ENCODE results near the gene RAD51B. TPM values are rescaled to one million over a fixed set of nuclear protein-coding genes. Genes with fewer than 3 reads are reported as not detected.
A peak's percentile ranks its signal among the peaks of the same experiment; 100 is the strongest.

RAD51B gene
- total RNA-seq, 6 experiments from 2014 or later: 2.7 to 5.8 (median 4.3) TPM

- H3K9me3 ChIP-seq: no peaks in the 10 kb centered on the region
- no peaks in the 10 kb centered on the region for H3K27me3 ChIP-seq
- H3K4me1 ChIP-seq: no peaks in the 10 kb centered on the region
- no peak overlapping the region for H3K27ac ChIP-seq
- H3K4me3 ChIP-seq: no peak overlapping the region
- no CpG with 5 or more reads among the region's 8 CpGs for WGBS (ENCODE audit: insufficient coverage, low coverage, low lambda C conversion rate, missing lambda C conversion rate)
- ATAC-seq (no peak), DNase-seq (peak in 1 of 3 donors; percentile 45)
- intact Hi-C loops (cut with DNase I): no loop called here
- H3K36me3 ChIP-seq: no peaks in the 10 kb centered on the region
- no peak for TF ChIP-seq POLR2A (IDR thresholded peaks at IDR 0.05)
- no peak for TF ChIP-seq CTCF (IDR thresholded peaks at IDR 0.05)
Observed at GRCh38 chr14:68658029-68658509, 838.5 kb downstream of the RAD51B start.

GRCh38 chr14:68658943-68659931, 839.7 kb downstream of the RAD51B start:
- intact Hi-C loops (cut with DNase I): no loop called here

GRCh38 chr14:68660495-68660894, 840.9 kb downstream of the RAD51B start:
- TF ChIP-seq CTCF (IDR thresholded peaks at IDR 0.05) (no peak), POLR2A (IDR thresholded peaks at IDR 0.05) (no peak)
- ATAC-seq (no peak), DNase-seq (peak in 1 of 3 donors; percentile 28)
- Histone ChIP-seq H3K4me3 (no peak overlapping the region), H3K4me1 (peaks cover 0 to 18% (median 4%) of the 10 kb centered on the region in 4 donors), H3K9me3 (no peaks in the 10 kb centered on the region), H3K27me3 (no peaks in the 10 kb centered on the region), H3K36me3 (no peaks in the 10 kb centered on the region), H3K27ac (no peak overlapping the region)
- intact Hi-C loops (cut with DNase I): no loop called here
- 78% methylated on average over 3 of the region's 6 CpGs for WGBS (ENCODE audit: insufficient coverage, low coverage, low lambda C conversion rate, missing lambda C conversion rate)

More at GRCh38 chr14:68658943-68659931, 839.7 kb downstream of the RAD51B start:
- H3K27ac ChIP-seq: peak overlapping the region in 1 of 3 donors; percentile 24
- ATAC-seq (peak; percentile 5 to 17 (median 11)), DNase-seq (peak in 1 of 3 donors; percentile 47)
- WGBS (ENCODE audit: insufficient coverage, low coverage, low lambda C conversion rate, missing lambda C conversion rate): 63% methylated on average over 7 of the region's 20 CpGs
- no peaks in the 10 kb centered on the region for H3K9me3 ChIP-seq
- no peak overlapping the region for H3K4me3 ChIP-seq
- peaks cover 0 to 6% (median 2%) of the 10 kb centered on the region in 4 donors for H3K4me1 ChIP-seq
- TF ChIP-seq POLR2A (IDR thresholded peaks at IDR 0.05): no peak
- no peak for TF ChIP-seq CTCF (IDR thresholded peaks at IDR 0.05)
- no peaks in the 10 kb centered on the region for H3K36me3 ChIP-seq
- H3K27me3 ChIP-seq: no peaks in the 10 kb centered on the region

GRCh38 chr14:68661226-68662225, 841.9 kb downstream of the RAD51B start:
- peaks cover 0 to 18% (median 4%) of the 10 kb centered on the region in 4 donors for H3K4me1 ChIP-seq
- WGBS (ENCODE audit: insufficient coverage, low coverage, low lambda C conversion rate, missing lambda C conversion rate): 69% methylated on average over 2 of the region's 14 CpGs
- H3K4me3 ChIP-seq: no peak overlapping the region
- intact Hi-C loops (cut with DNase I): no loop called here
- no peaks in the 10 kb centered on the region for H3K9me3 ChIP-seq
- H3K36me3 ChIP-seq: no peaks in the 10 kb centered on the region
- ATAC-seq: no peak
- no peak overlapping the region for H3K27ac ChIP-seq
- DNase-seq: peak in 1 of 3 donors; percentile 38
- no peak for TF ChIP-seq POLR2A (IDR thresholded peaks at IDR 0.05)
- no peak for TF ChIP-seq CTCF (IDR thresholded peaks at IDR 0.05)
- no peaks in the 10 kb centered on the region for H3K27me3 ChIP-seq
